ENCODE measurements around the gene BACH2. TPM values are rescaled to one million over a fixed set of nuclear protein-coding genes. Genes with fewer than 3 reads are reported as not detected.

BACH2 gene
- total RNA-seq, 1 donor, result under 0.01 TPM

GRCh38 chr6:89927264-89927663 lies 369.4 kb downstream of the BACH2 start:
- no peak overlapping the region for H3K4me3 ChIP-seq (ENCODE audit: low read depth, low read length)
- no peak for DNase-seq (ENCODE audit: low read depth)
- no peak for TF ChIP-seq CTCF (IDR thresholded peaks at IDR 0.05; ENCODE audit: insufficient read depth, low read depth, low read length)

GRCh38 chr6:89925826-89926225 lies 370.8 kb downstream of the BACH2 start:
- TF ChIP-seq CTCF (IDR thresholded peaks at IDR 0.05; ENCODE audit: insufficient read depth, low read depth, low read length), result no peak
- no peak for DNase-seq (ENCODE audit: low read depth)
- no peak overlapping the region for H3K4me3 ChIP-seq (ENCODE audit: low read depth, low read length)

DNA sequence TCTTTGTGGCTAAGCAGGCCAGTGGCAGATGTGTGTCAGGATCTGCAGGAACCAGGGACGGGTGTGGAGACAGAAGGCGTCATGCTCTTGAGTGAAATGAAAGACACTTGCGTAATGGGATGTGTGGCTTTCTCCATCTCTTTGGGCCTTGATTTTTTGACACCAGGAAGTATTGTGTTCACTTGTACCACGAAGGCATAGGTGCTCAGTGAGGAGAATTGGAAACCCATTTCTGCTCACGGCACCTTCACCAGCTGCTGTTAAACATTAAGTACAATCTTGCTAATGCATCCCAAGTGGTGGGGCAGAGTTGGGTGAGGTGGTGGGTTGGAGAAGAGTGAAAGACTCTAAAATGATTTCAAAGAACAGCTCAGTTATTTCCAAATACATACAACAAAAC lies 372.4 kb downstream of the BACH2 start:
- H3K4me3 ChIP-seq (ENCODE audit: low read depth, low read length), result no peak overlapping the region
- no peak for TF ChIP-seq CTCF (IDR thresholded peaks at IDR 0.05; ENCODE audit: insufficient read depth, low read depth, low read length)
- DNase-seq (ENCODE audit: low read depth), result no peak

- H3K4me3 ChIP-seq (ENCODE audit: low read depth, low read length), result no peak overlapping the region
- no peak for TF ChIP-seq CTCF (IDR thresholded peaks at IDR 0.05; ENCODE audit: insufficient read depth, low read depth, low read length)
- no peak for DNase-seq (ENCODE audit: low read depth)
These were observed 375.0 kb downstream of the BACH2 start for GRCh38 chr6:89921691-89922090.

- DNase-seq (ENCODE audit: low read depth), result no peak
- no peak for TF ChIP-seq CTCF (IDR thresholded peaks at IDR 0.05; ENCODE audit: insufficient read depth, low read depth, low read length)
- no peak overlapping the region for H3K4me3 ChIP-seq (ENCODE audit: low read depth, low read length)
These were observed 375.4 kb downstream of the BACH2 start for GRCh38 chr6:89921197-89921596.

DNA sequence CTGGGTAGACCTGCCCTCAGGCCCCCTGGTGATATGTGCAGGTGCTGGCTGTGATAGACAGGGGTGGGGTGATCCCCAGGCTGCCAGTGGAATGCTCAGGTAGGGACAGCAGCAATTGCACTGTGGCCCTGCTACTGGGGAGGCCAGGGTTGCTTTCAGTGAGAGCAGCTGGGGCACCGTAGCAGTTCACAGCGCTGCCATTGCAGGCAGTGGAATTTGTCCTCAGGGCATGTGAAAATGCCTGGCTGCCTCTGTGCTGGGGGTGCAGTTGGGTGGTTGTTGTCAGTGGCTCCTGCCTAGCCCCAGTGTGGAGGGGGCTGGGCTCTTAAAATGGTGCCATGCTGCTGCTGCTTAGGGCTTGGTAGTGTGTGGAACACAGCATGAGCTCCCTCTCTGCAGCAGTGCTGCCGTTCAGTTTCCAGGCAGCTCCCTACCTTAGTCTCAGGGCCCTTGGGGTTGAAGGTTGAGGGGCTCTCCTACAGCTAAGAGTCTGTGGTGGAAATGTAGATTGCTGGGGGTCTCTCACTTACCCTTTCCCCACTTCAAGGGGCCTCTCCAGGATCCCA lies 378.8 kb downstream of the BACH2 start:
- H3K4me3 ChIP-seq (ENCODE audit: low read depth, low read length), result no peak overlapping the region
- TF ChIP-seq CTCF (IDR thresholded peaks at IDR 0.05; ENCODE audit: insufficient read depth, low read depth, low read length), result no peak
- DNase-seq (ENCODE audit: low read depth), result no peak

DNA sequence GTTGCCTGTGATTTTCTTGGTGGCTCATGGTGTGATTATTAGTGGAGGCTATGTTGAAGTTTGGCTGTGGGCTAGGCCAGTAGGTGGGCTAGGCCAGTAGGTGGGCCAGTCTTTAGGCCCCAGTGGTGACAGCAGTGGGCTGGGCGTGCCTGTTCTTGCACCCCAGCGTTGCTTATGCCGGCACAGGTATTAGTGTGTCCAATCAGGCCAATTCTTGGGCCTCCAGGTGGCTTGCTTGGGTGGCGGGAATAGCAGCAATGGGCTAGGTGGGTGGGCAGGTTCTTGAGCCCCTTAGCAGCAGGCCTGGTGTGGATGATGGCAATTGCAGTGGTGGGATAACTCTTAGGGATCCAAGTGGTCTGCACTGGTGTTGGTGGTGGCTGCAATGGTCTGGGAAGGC lies 379.4 kb downstream of the BACH2 start:
- H3K4me3 ChIP-seq (ENCODE audit: low read depth, low read length), result no peak overlapping the region
- TF ChIP-seq CTCF (IDR thresholded peaks at IDR 0.05; ENCODE audit: insufficient read depth, low read depth, low read length), result no peak
- no peak for DNase-seq (ENCODE audit: low read depth)

Measured in fibroblast of villous mesenchyme (primary cell).